GM19455 (cell line): Measurements from ENCODE around the gene PARPBP.
"Not testable (repeated sequence)": the region's sequence is repeated elsewhere in the genome, so short reads cannot be mapped to it uniquely, and the experiment has no call there.

ENCODE experiments used
- ATAC-seq: cut with Tn5 transposase; IDR thresholded peaks from one replicate; pipeline ENCODE4 v1.9.1; 2021; ENCODE audit not compliant: unreplicated experiment

Gene PARPBP

GRCh38 chr12:102240859-102241258 lies 120.9 kb downstream of the PARPBP start:
- not testable (repeated sequence) for ATAC-seq
